ENCODE data around the gene F11.

DNA sequence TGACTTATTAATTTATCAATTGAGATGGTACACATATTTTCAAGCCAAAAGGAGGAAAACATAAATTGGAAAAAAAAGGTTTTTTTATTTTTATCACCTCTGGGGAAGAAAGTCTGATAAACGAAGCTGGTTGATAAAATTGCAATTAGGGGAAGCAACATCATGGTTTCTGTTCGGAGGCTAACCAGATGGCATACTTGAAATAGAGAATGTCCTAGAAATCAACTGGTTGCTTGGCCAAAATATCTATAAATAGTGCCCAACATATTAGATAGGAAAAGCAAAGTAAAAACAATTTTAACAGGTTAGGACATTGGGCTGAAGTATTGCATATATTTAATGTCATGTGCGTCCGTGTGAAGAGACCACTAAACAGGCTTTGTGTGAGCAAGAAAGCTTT, 24.4 kb upstream of the F11 start:
- TF ChIP-seq RCOR1 (IDR thresholded peaks at IDR 0.05; ENCODE audit: borderline replicate concordance in 1 of 2, low read depth in 2 of 2, low read length in 2 of 2) (no peak), CHD2 (IDR thresholded peaks at IDR 0.05; ENCODE audit: low read depth, low read length) (no peak), ADNP (tag; IDR thresholded peaks at IDR 0.05) (no peak), CHCHD3 (CRISPR knock-in tag; IDR thresholded peaks at IDR 0.05) (no peak), LARP7 (IDR thresholded peaks at IDR 0.05) (no peak), ARNT (IDR thresholded peaks at IDR 0.05) (no peak), NR2C1 (IDR thresholded peaks at IDR 0.05) (no peak), NR2C1 (tag; IDR thresholded peaks at IDR 0.05) (no peak), PML (IDR thresholded peaks at IDR 0.05; ENCODE audit: low read length) (no peak)
- TF ChIP-seq, protein P1, sequence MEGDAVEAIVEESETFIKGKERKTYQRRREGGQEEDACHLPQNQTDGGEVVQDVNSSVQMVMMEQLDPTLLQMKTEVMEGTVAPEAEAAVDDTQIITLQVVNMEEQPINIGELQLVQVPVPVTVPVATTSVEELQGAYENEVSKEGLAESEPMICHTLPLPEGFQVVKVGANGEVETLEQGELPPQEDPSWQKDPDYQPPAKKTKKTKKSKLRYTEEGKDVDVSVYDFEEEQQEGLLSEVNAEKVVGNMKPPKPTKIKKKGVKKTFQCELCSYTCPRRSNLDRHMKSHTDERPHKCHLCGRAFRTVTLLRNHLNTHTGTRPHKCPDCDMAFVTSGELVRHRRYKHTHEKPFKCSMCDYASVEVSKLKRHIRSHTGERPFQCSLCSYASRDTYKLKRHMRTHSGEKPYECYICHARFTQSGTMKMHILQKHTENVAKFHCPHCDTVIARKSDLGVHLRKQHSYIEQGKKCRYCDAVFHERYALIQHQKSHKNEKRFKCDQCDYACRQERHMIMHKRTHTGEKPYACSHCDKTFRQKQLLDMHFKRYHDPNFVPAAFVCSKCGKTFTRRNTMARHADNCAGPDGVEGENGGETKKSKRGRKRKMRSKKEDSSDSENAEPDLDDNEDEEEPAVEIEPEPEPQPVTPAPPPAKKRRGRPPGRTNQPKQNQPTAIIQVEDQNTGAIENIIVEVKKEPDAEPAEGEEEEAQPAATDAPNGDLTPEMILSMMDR (IDR thresholded peaks at IDR 0.05 in 2 of 3, conservative IDR thresholded peaks at IDR 0.05 in 1 of 3; ENCODE audit: insufficient read depth in 2 of 3, low read depth in 1 of 3, low read length in 3 of 3): no peak
